Vagina (tissue), 2 donors: ENCODE results near the gene P3R3URF. TPM values are rescaled to one million over a fixed set of nuclear protein-coding genes. Genes with fewer than 3 reads are reported as not detected.

Experiments used
- DNase-seq, 2 donors: peaks; one replicate each; pipeline ENCODE4 v3.0.0-alpha.2; 2017; ENCODE audit errors: extremely low spot score in 2 of 2
- H3K27ac ChIP-seq: fragments of 200-600 bp; sonication (generic); one replicate; pipeline ENCODE4 v1.5.1; 2019
- H3K27me3 ChIP-seq: fragments of 200-600 bp; sonication (generic); one replicate; pipeline ENCODE4 v1.5.1; 2019
- H3K36me3 ChIP-seq, 2 donors: fragments of 200-600 bp; sonication (generic); one replicate each; pipeline ENCODE4 v1.5.1; 2017 to 2019
- H3K4me1 ChIP-seq: fragments of 200-600 bp; sonication (generic); one replicate; pipeline ENCODE4 v1.5.1; 2019
- H3K4me3 ChIP-seq, 2 donors: fragments of 200-600 bp; sonication (generic); 1 replicate in 1 of 2; 2 replicates in 1 of 2; pipeline ENCODE4 v1.5.1; 2016 to 2019
- H3K9me3 ChIP-seq: fragments of 200-600 bp; sonication (generic); one replicate; pipeline ENCODE4 v1.5.1; 2019
- POLR2A ChIP-seq, 2 donors: fragments of 450-650 bp; IDR thresholded peaks; one replicate each; pipeline ENCODE4 v1.6.1; 2017; ENCODE audit warnings: antibody characterized with exemption in 2 of 2, mild to moderate bottlenecking in 2 of 2, moderate library complexity in 2 of 2
- POLR2AphosphoS5 ChIP-seq, 2 donors: sonication (generic); formaldehyde crosslinking; IDR thresholded peaks; one replicate each; pipeline ENCODE4 v1.9.0; 2017; ENCODE audit warnings: antibody characterized with exemption in 2 of 2, mild to moderate bottlenecking in 2 of 2, low read depth in 1 of 2; ENCODE audit not compliant: insufficient read depth in 1 of 2
- intact Hi-C: fragments of 100-400 bp; cut with DNase I; formaldehyde crosslinking; loops from one replicate; pipeline ENCODE4 v1.15.1; 2023
- total RNA-seq: library from RNA; depleted of rRNA; stranded (reverse); fragments of >200 nt; gene quantifications from one replicate; pipeline ENCODE4 v1.2.3, GENCODE V29; 2016
- TF ChIP-seq, protein P1 (sequence below), 3 experiments: fragments of 450-650 bp in 2 of 3; fragments of 200-600 bp in 1 of 3; sonication (generic) in 1 of 3; IDR thresholded peaks; one replicate each; pipeline ENCODE4 v1.5.1; 2017 to 2019; ENCODE audit warnings: antibody characterized with exemption in 3 of 3, mild to moderate bottlenecking in 2 of 3, moderate library complexity in 2 of 3

The P3R3URF gene
- total RNA-seq, 1 donor from 2014 or later, result not detected

DNA sequence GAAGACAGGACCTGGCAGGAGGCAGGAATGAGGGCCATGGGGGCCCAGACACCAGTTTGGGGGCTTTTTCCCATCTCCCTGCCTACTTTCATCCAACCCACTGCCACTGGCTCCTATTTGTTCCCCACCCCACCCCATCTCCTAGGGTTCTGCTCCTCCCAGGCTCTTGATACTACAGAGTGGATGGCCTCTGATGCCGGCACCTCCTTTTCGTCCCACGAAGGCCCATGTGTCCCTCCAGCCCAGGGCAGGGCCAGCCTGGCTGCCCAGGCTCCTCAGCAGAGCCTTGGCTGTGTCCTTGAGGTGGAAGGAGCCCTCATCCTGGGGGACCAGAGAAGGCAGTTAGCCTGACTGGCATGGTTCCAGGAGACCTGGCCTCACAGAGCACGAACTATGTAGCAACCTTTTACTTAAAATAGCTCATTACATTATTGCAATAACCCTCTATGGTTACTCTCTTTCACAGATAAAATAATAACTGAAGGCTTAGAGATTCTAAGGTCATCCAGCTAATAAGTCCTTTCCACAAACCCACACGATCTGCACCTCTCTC, 18.4 kb upstream of the P3R3URF start:
- Histone ChIP-seq H3K27me3 (no peaks in the 10 kb centered on the region), H3K9me3 (no peaks in the 10 kb centered on the region), H3K4me3 (no peak overlapping the region), H3K27ac (no peak overlapping the region), H3K4me1 (peaks cover 24% of the 10 kb centered on the region), H3K36me3 (peaks cover 0 to 31% of the 10 kb centered on the region in 2 donors)
- intact Hi-C loops, result no loop called here
- DNase-seq, result no peak
- TF ChIP-seq POLR2AphosphoS5 (IDR thresholded peaks at IDR 0.05; ENCODE audit: insufficient read depth in 1 of 2, low read depth in 1 of 2), result no peak
- no peak for TF ChIP-seq POLR2A (IDR thresholded peaks at IDR 0.05)
- TF ChIP-seq, protein P1, sequence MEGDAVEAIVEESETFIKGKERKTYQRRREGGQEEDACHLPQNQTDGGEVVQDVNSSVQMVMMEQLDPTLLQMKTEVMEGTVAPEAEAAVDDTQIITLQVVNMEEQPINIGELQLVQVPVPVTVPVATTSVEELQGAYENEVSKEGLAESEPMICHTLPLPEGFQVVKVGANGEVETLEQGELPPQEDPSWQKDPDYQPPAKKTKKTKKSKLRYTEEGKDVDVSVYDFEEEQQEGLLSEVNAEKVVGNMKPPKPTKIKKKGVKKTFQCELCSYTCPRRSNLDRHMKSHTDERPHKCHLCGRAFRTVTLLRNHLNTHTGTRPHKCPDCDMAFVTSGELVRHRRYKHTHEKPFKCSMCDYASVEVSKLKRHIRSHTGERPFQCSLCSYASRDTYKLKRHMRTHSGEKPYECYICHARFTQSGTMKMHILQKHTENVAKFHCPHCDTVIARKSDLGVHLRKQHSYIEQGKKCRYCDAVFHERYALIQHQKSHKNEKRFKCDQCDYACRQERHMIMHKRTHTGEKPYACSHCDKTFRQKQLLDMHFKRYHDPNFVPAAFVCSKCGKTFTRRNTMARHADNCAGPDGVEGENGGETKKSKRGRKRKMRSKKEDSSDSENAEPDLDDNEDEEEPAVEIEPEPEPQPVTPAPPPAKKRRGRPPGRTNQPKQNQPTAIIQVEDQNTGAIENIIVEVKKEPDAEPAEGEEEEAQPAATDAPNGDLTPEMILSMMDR (IDR thresholded peaks at IDR 0.05), result no peak

DNA sequence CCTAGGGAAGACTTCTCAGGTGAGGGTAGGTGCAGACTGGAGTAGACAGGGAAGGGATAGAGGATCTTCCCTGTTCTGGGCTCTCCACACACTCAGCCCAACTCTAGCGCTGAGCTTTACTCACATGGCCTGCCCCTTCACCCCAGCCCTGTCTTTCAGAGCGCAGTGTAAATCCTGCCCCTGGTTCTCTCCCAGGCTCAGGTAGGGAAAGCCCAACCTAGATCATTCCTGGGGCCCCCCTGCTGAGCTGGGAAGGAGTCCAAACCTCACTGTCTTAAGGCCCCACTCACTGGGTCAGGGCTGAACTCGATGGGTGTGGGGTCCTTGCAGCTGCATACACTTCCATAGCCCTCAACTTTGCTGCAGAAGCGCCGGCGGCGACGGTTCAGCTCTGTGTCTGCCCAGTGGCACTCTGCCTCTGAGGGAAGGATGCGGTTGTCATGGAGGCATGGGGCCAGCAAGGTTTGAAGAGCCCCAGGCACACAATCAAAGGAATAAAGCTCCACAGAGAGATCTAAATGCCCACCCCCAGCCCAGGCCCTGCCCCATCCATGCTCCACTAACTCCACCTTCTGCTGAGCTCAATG, 17.8 kb upstream of the P3R3URF start:
- intact Hi-C loops, result no loop called here
- TF ChIP-seq, protein P1 (IDR thresholded peaks at IDR 0.05), result no peak
- no peak for TF ChIP-seq POLR2AphosphoS5 (IDR thresholded peaks at IDR 0.05; ENCODE audit: insufficient read depth in 1 of 2, low read depth in 1 of 2)
- TF ChIP-seq POLR2A (IDR thresholded peaks at IDR 0.05), result no peak
- Histone ChIP-seq H3K27me3 (no peaks in the 10 kb centered on the region), H3K9me3 (no peaks in the 10 kb centered on the region), H3K4me3 (no peak overlapping the region), H3K36me3 (peaks cover 0 to 31% of the 10 kb centered on the region in 2 donors), H3K27ac (no peak overlapping the region), H3K4me1 (peaks cover 26% of the 10 kb centered on the region)
- DNase-seq, result no peak

DNA sequence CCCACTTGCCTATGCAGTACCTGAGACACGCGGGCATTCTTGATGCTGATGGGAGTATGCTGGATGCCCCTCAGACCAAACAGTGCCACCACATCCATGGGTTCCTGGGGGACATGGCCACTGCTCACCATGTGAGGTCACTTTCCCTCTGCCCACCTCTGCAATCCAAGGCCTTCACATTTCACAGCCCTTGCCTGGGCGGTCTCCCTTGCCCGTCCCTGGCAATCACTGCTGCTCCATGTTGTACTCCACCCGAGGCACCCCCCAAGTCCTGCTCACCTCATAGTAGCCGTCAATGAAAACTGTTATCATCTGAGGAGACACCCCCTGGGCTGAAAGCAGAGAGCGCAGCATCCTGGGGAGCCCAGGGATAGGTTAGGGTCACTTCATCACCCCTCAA, 17.0 kb upstream of the P3R3URF start:
- TF ChIP-seq, protein P1 (IDR thresholded peaks at IDR 0.05), result no peak
- no peak for TF ChIP-seq POLR2A (IDR thresholded peaks at IDR 0.05)
- TF ChIP-seq POLR2AphosphoS5 (IDR thresholded peaks at IDR 0.05; ENCODE audit: insufficient read depth in 1 of 2, low read depth in 1 of 2), result no peak
- no peak overlapping the region for H3K4me3 ChIP-seq
- no peaks in the 10 kb centered on the region for H3K27me3 ChIP-seq
- intact Hi-C loops, result no loop called here
- H3K36me3 ChIP-seq, result peaks cover 0 to 31% of the 10 kb centered on the region in 2 donors
- no peak for DNase-seq
- no peak overlapping the region for H3K27ac ChIP-seq
- H3K9me3 ChIP-seq, result no peaks in the 10 kb centered on the region
- peaks cover 29% of the 10 kb centered on the region for H3K4me1 ChIP-seq

DNA sequence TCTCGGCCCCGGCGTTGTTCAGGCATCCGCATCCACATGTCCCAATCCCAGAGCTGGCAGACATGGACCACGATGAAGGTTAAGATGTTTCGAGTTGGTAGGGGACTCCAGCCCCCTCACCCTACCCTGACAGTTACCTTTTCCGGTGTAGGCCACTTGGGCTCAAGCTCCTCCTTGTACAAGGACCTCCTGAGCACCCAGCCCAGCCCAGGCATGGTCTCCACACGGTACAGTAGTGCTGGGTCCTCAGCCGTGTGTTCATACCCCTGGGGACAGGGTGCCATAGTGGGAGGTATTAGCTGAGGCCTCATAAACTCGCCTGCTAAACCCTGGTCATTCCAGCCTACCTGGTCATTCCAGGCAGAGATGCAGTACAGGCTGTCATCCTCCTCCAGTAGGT, 15.9 kb upstream of the P3R3URF start:
- intact Hi-C loops, result no loop called here
- H3K9me3 ChIP-seq, result no peaks in the 10 kb centered on the region
- H3K36me3 ChIP-seq, result peaks cover 0 to 31% of the 10 kb centered on the region in 2 donors
- H3K27ac ChIP-seq, result no peak overlapping the region
- H3K27me3 ChIP-seq, result no peaks in the 10 kb centered on the region
- TF ChIP-seq POLR2AphosphoS5 (IDR thresholded peaks at IDR 0.05; ENCODE audit: insufficient read depth in 1 of 2, low read depth in 1 of 2) (no peak), POLR2A (IDR thresholded peaks at IDR 0.05) (no peak)
- TF ChIP-seq, protein P1 (IDR thresholded peaks at IDR 0.05), result no peak
- H3K4me1 ChIP-seq, result peaks cover 21% of the 10 kb centered on the region
- no peak for DNase-seq
- H3K4me3 ChIP-seq, result no peak overlapping the region

DNA sequence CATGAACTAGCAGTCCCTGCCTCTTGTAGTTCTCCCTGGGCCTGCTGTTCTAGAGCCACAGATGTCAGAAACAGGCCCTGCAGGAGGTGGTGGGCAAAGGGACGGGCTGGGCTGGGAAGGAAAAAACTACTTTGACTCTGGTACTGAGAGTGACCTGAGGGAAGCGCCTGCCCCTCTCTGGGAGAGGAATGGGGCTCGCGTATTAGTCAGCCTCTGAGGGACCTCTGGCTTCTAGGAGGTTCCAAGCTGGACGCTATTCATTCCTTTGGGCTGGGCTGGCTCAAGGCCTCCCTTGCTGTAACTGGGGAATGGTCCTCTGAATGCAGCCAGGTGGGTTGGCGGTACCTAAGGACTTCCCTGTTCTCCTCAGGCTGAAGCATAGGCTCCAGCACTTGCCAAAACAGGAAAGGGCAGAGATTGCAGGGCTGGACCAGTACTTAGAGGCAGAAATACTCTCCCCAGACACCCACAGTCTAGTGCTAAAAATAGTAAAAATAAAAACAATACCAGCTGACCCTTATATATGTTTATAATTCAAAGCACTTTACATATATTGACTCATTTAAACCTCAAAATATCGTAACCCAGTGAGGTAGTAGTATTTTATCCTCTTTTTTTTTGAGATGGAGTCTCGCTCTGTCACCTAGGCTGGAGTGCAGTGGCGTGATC, 14.9 kb upstream of the P3R3URF start:
- peaks cover 0 to 31% of the 10 kb centered on the region in 2 donors for H3K36me3 ChIP-seq
- no peak for TF ChIP-seq POLR2A (IDR thresholded peaks at IDR 0.05)
- TF ChIP-seq, protein P1 (IDR thresholded peaks at IDR 0.05), result no peak
- no peak for TF ChIP-seq POLR2AphosphoS5 (IDR thresholded peaks at IDR 0.05; ENCODE audit: insufficient read depth in 1 of 2, low read depth in 1 of 2)
- peaks cover 14% of the 10 kb centered on the region for H3K4me1 ChIP-seq
- no peak overlapping the region for H3K4me3 ChIP-seq
- no peaks in the 10 kb centered on the region for H3K9me3 ChIP-seq
- intact Hi-C loops, result no loop called here
- H3K27ac ChIP-seq, result no peak overlapping the region
- H3K27me3 ChIP-seq, result no peaks in the 10 kb centered on the region
- no peak for DNase-seq
